Measurements from ENCODE around the gene TMEM154.

Gene TMEM154

GRCh38 chr4:152591876-152592275 lies 87.9 kb downstream of the TMEM154 start:
- H3K4me3 ChIP-seq (ENCODE audit: low read depth, low read length) = no peak overlapping the region
- POLR2A ChIA-PET = no interaction called here
- CTCF ChIA-PET = no interaction called here
- DNase-seq (ENCODE audit: low read depth, low spot score) = no peak
- no peak for TF ChIP-seq CTCF (IDR thresholded peaks at IDR 0.05; ENCODE audit: insufficient read depth, low read length, missing control alignments)

- CTCF ChIA-PET = interaction anchor here (1.4 to 2.2 kb wide), 2 partner anchors 8 to 90 kb away, joined by 5 to 12 read pairs; no protein-coding TSS in a partner anchor
- peak overlapping the region; percentile 13; the same call in 1 of the 2 replicates for H3K4me3 ChIP-seq (ENCODE audit: low read depth, low read length)
- POLR2A ChIA-PET = no interaction called here
- peak; percentile 5 for DNase-seq (ENCODE audit: low read depth, low spot score)
- no peak for TF ChIP-seq CTCF (IDR thresholded peaks at IDR 0.05; ENCODE audit: insufficient read depth, low read length, missing control alignments)
Observed at GRCh38 chr4:152591396-152591795, 88.4 kb downstream of the TMEM154 start.

- DNase-seq (ENCODE audit: low read depth, low spot score) = peak; percentile 99
- ChIA-PET CTCF (interaction anchor here (0.9 to 2.2 kb wide), 7 partner anchors 9 to 89 kb away, joined by 3 to 12 read pairs (median 3); no protein-coding TSS in a partner anchor), POLR2A (interaction anchor here (0.8 kb wide), 1 partner anchor 91 kb away, joined by 3 read pairs; no protein-coding TSS in a partner anchor)
- H3K4me3 ChIP-seq (ENCODE audit: low read depth, low read length) = peak overlapping the region; percentile 25; the same call in 1 of the 2 replicates
- no peak for TF ChIP-seq CTCF (IDR thresholded peaks at IDR 0.05; ENCODE audit: insufficient read depth, low read length, missing control alignments)
Observed at GRCh38 chr4:152590179-152591031, 89.4 kb downstream of the TMEM154 start.

- DNase-seq (ENCODE audit: low read depth, low spot score) = no peak
- no peak for TF ChIP-seq CTCF (IDR thresholded peaks at IDR 0.05; ENCODE audit: insufficient read depth, low read length, missing control alignments)
- ChIA-PET POLR2A (no interaction called here), CTCF (interaction anchor here (1.4 kb wide), 1 partner anchor 37 kb away, joined by 3 read pairs; no protein-coding TSS in a partner anchor)
- H3K4me3 ChIP-seq (ENCODE audit: low read depth, low read length) = no peak overlapping the region
Observed at GRCh38 chr4:152588869-152589268, 90.9 kb downstream of the TMEM154 start.

- ChIA-PET POLR2A (no interaction called here), CTCF (no interaction called here)
- H3K4me3 ChIP-seq (ENCODE audit: low read depth, low read length) = no peak overlapping the region
- no peak for DNase-seq (ENCODE audit: low read depth, low spot score)
- TF ChIP-seq CTCF (IDR thresholded peaks at IDR 0.05; ENCODE audit: insufficient read depth, low read length, missing control alignments) = no peak
Observed at GRCh38 chr4:152587127-152587526, 92.7 kb downstream of the TMEM154 start.

GRCh38 chr4:152586668-152587067 lies 93.1 kb downstream of the TMEM154 start:
- no peak for DNase-seq (ENCODE audit: low read depth, low spot score)
- ChIA-PET POLR2A (no interaction called here), CTCF (no interaction called here)
- H3K4me3 ChIP-seq (ENCODE audit: low read depth, low read length) = no peak overlapping the region
- no peak for TF ChIP-seq CTCF (IDR thresholded peaks at IDR 0.05; ENCODE audit: insufficient read depth, low read length, missing control alignments)

All from AG04449 (cell line).